Mucosa of stomach (tissue), 1 donor: ENCODE data around the gene MRPS34.

Experiments
- H3K27me3 ChIP-seq: one replicate; pipeline ENCODE4 v1.7.0; 2013; ENCODE audit warnings: mild to moderate bottlenecking, low read length; ENCODE audit not compliant: control insufficient read depth, insufficient read depth
- H3K36me3 ChIP-seq: one replicate; pipeline ENCODE4 v1.7.0; 2013; ENCODE audit warnings: low read length; ENCODE audit not compliant: control insufficient read depth, insufficient read depth
- H3K4me1 ChIP-seq: one replicate; pipeline ENCODE4 v1.7.0; 2013; ENCODE audit warnings: mild to moderate bottlenecking, low read length; ENCODE audit not compliant: control insufficient read depth, insufficient read depth
- H3K4me3 ChIP-seq: one replicate; pipeline ENCODE4 v1.7.0; 2013; ENCODE audit warnings: low read length
- H3K9ac ChIP-seq: one replicate; pipeline ENCODE4 v1.7.0; 2013; ENCODE audit warnings: mild to moderate bottlenecking, low read length, moderate library complexity
- H3K9me3 ChIP-seq: one replicate; pipeline ENCODE4 v1.7.0; 2013; ENCODE audit warnings: mild to moderate bottlenecking, low read length, moderate library complexity; ENCODE audit not compliant: control insufficient read depth
- donor health status: Pancreatic carcinoma.

MRPS34 gene

DNA sequence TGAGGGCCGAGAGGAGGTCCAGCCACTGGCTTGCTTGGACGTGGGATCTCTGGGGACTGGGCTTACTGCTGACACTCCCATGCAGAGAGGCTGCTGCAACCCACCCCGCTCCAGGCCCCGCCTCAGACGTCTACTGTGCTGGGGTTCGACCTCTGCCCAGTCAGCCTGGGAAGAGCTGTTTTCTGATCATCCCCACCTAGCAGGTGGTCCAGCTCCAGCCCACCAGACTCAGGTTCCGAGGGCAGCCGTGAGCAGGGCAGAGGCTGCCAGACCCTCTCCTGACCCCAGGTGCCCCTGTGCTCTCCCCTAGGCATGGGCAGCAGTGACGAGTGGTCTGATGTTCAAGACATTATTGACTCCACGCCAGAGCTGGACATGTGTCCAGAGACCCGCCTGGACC lies 25.0 kb downstream of the MRPS34 start:
- no peaks in the 10 kb centered on the region for H3K4me1 ChIP-seq
- H3K27me3 ChIP-seq = no peaks in the 10 kb centered on the region
- H3K9ac ChIP-seq = no peak overlapping the region
- no peak overlapping the region for H3K4me3 ChIP-seq
- H3K36me3 ChIP-seq = peaks cover 12% of the 10 kb centered on the region
- no peaks in the 10 kb centered on the region for H3K9me3 ChIP-seq

- H3K4me1 ChIP-seq = no peaks in the 10 kb centered on the region
- no peak overlapping the region for H3K4me3 ChIP-seq
- H3K9me3 ChIP-seq = no peaks in the 10 kb centered on the region
- H3K9ac ChIP-seq = no peak overlapping the region
- H3K36me3 ChIP-seq = peaks cover 12% of the 10 kb centered on the region
- H3K27me3 ChIP-seq = no peaks in the 10 kb centered on the region
Measured at GRCh38 chr16:1746693-1747195, 26.2 kb downstream of the MRPS34 start.

DNA sequence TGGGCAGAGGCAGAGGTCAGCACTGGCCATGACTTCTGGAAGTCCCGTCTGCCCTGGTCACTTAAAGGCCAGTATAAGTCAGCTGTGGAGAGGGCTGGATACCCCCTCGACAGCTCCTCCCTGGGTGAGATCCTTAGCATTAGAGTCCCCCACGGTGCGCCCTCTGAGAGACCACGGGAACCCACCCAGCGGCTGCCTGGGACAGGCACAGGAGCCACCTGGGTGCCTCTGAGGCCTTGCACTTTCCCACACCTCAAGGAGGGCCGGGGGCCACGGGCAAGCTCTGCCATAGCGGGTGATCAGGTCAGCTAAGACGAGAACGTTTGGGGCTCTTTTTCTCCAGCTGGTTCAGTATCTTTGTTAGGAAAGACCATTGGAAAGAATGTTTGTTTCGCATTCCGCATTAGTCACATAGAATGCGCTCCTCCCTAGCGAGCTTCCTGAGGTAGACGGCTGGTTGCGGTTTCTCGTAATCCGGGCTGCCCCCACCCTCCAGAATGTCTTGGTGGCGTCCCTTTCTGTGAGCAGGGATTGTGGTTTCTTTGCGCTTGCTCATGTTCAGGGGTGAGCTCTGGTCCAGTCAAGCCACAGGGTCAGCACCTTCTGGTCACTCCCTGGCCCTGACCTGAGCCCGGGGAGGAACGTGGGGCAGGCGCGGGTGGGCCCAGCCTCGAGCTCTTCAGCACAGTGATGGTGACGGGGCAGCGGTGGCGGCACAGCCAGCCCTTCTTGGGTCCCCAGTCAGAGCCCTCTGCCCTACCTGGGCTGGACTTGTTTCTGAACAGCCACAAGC lies 26.8 kb downstream of the MRPS34 start:
- Histone ChIP-seq H3K9me3 (no peaks in the 10 kb centered on the region), H3K4me3 (no peak overlapping the region), H3K4me1 (no peaks in the 10 kb centered on the region), H3K36me3 (peaks cover 12% of the 10 kb centered on the region), H3K27me3 (no peaks in the 10 kb centered on the region), H3K9ac (no peak overlapping the region)

GRCh38 chr16:1745181-1745899 lies 27.6 kb downstream of the MRPS34 start:
- no peaks in the 10 kb centered on the region for H3K27me3 ChIP-seq
- no peak overlapping the region for H3K9ac ChIP-seq
- H3K4me1 ChIP-seq = no peaks in the 10 kb centered on the region
- peaks cover 12% of the 10 kb centered on the region for H3K36me3 ChIP-seq
- no peak overlapping the region for H3K4me3 ChIP-seq
- no peaks in the 10 kb centered on the region for H3K9me3 ChIP-seq

- peaks cover 8% of the 10 kb centered on the region for H3K36me3 ChIP-seq
- H3K4me3 ChIP-seq = no peak overlapping the region
- H3K9me3 ChIP-seq = no peaks in the 10 kb centered on the region
- H3K27me3 ChIP-seq = no peaks in the 10 kb centered on the region
- H3K4me1 ChIP-seq = no peaks in the 10 kb centered on the region
- no peak overlapping the region for H3K9ac ChIP-seq
Measured at GRCh38 chr16:1744338-1744840, 28.5 kb downstream of the MRPS34 start.

- H3K36me3 ChIP-seq = peaks cover 3% of the 10 kb centered on the region
Measured at GRCh38 chr16:1743376-1744337, 29.3 kb downstream of the MRPS34 start.

GRCh38 chr16:1741553-1742165 lies 31.3 kb downstream of the MRPS34 start:
- Histone ChIP-seq H3K9ac (no peak overlapping the region), H3K4me3 (no peak overlapping the region), H3K27me3 (no peaks in the 10 kb centered on the region), H3K9me3 (no peaks in the 10 kb centered on the region), H3K4me1 (no peaks in the 10 kb centered on the region), H3K36me3 (no peaks in the 10 kb centered on the region)

More at GRCh38 chr16:1743376-1744337, 29.3 kb downstream of the MRPS34 start:
- Histone ChIP-seq H3K9ac (no peak overlapping the region), H3K27me3 (no peaks in the 10 kb centered on the region), H3K4me1 (no peaks in the 10 kb centered on the region), H3K4me3 (no peak overlapping the region), H3K9me3 (no peaks in the 10 kb centered on the region)

DNA sequence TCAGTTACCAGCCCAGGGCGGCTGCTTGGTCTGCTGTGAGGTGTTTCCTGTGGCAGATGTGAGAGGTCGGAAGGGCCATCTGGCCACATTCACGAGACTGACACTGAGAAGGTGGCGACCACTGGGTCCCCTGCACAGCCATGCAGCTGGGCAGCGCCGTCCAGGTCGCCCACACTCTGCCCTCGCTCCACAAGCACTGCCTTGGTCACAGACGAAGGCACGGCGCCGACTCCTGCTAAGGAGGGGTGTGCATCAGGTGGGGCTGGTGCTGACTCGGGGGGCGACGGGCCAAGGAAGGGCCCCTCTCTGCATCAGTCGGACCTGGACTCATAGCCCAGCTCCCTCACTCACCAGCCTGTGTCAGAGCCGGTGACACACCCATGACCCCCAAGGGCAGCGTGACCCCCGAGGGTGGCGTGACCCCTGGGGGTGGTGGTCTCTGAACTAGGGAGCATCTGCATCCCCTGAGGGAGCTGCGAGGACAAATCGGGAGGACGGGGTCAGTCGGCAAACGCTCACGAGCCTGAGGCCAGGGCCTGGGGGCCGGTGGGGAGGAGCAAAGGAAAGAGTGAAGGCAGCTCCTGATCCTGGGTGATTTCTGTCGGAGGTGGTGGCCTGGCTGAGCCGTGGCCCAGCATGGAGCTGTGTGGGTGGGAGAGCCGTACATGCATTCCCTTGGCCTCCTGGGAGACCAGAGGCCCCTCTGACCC lies 32.0 kb downstream of the MRPS34 start:
- Histone ChIP-seq H3K27me3 (no peaks in the 10 kb centered on the region), H3K4me1 (no peaks in the 10 kb centered on the region), H3K9ac (no peak overlapping the region), H3K4me3 (no peak overlapping the region), H3K9me3 (no peaks in the 10 kb centered on the region), H3K36me3 (no peaks in the 10 kb centered on the region)

- H3K9me3 ChIP-seq = no peaks in the 10 kb centered on the region
- no peaks in the 10 kb centered on the region for H3K36me3 ChIP-seq
- H3K4me1 ChIP-seq = no peaks in the 10 kb centered on the region
- no peak overlapping the region for H3K4me3 ChIP-seq
- no peak overlapping the region for H3K9ac ChIP-seq
- H3K27me3 ChIP-seq = no peaks in the 10 kb centered on the region
Measured at GRCh38 chr16:1740234-1740633, 32.7 kb downstream of the MRPS34 start.

- Histone ChIP-seq H3K9ac (no peak overlapping the region), H3K36me3 (peaks cover 4% of the 10 kb centered on the region), H3K27me3 (no peaks in the 10 kb centered on the region), H3K4me3 (no peak overlapping the region), H3K4me1 (no peaks in the 10 kb centered on the region), H3K9me3 (no peaks in the 10 kb centered on the region)
Measured at GRCh38 chr16:1734816-1735215, 38.1 kb downstream of the MRPS34 start.

DNA sequence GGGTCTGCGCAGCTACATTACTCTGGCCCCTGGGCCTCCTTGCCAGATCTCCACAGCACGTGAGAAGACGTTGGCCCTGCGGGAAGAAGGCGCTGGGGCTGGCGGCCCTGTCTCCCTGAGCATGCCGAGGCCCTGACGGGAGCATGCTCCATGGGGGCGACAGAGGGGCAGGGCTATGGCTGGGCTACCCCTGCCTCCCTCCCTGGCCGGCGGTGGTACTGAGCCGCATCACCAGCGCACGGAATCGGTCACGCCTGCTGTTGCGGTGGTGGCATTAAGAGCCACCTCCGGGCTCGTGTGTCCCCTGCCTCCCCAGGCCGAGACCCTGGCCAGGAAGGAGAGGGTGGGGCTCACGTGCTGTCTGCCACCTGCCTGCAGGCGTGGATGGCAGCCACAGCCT lies 38.8 kb downstream of the MRPS34 start:
- no peak overlapping the region for H3K4me3 ChIP-seq
- H3K27me3 ChIP-seq = no peaks in the 10 kb centered on the region
- no peak overlapping the region for H3K9ac ChIP-seq
- no peaks in the 10 kb centered on the region for H3K9me3 ChIP-seq
- H3K36me3 ChIP-seq = peaks cover 4% of the 10 kb centered on the region
- H3K4me1 ChIP-seq = no peaks in the 10 kb centered on the region
